ENCODE measurements around the gene KRT84.

- TF ChIP-seq CTCF (IDR thresholded peaks at IDR 0.05), result no peak
- no peak for TF ChIP-seq POLR2A (IDR thresholded peaks at IDR 0.05)
- no peak for TF ChIP-seq POLR2AphosphoS5 (IDR thresholded peaks at IDR 0.05)
Observed at GRCh38 chr12:52394836-52395405, 9.5 kb upstream of the KRT84 start.

All from breast epithelium (tissue), 3 donors.